ENCODE results near the gene CA5A.
"Not testable (repeated sequence)": the region's sequence is repeated elsewhere in the genome, so short reads cannot be mapped to it uniquely, and the experiment has no call there.

CA5A gene

GRCh38 chr16:87929986-87930385, 6.3 kb downstream of the CA5A start:
- H3K4me3 ChIP-seq (ENCODE audit: low read length) = no peak overlapping the region
- TF ChIP-seq ZNF274 (IDR thresholded peaks at IDR 0.05; ENCODE audit: low read depth, low read length) = no peak

- no peak for TF ChIP-seq ZNF274 (IDR thresholded peaks at IDR 0.05; ENCODE audit: low read depth, low read length)
- no peak overlapping the region for H3K4me3 ChIP-seq (ENCODE audit: low read length)
Observed at GRCh38 chr16:87927195-87927562, 9.2 kb downstream of the CA5A start.

GRCh38 chr16:87926246-87927194, 9.8 kb downstream of the CA5A start:
- no peak for TF ChIP-seq ZNF274 (IDR thresholded peaks at IDR 0.05; ENCODE audit: low read depth, low read length)
- no peak overlapping the region for H3K4me3 ChIP-seq (ENCODE audit: low read length)

GRCh38 chr16:87924811-87925670, 11.3 kb downstream of the CA5A start:
- TF ChIP-seq ZNF274 (IDR thresholded peaks at IDR 0.05; ENCODE audit: low read depth, low read length) = no peak
- no peak overlapping the region for H3K4me3 ChIP-seq (ENCODE audit: low read length)

GRCh38 chr16:87924041-87924810, 12.1 kb downstream of the CA5A start:
- no peak for TF ChIP-seq ZNF274 (IDR thresholded peaks at IDR 0.05; ENCODE audit: low read depth, low read length)
- H3K4me3 ChIP-seq (ENCODE audit: low read length) = no peak overlapping the region

GRCh38 chr16:87922250-87922871, 14.0 kb downstream of the CA5A start:
- H3K4me3 ChIP-seq (ENCODE audit: low read length) = no peak overlapping the region
- no peak for TF ChIP-seq ZNF274 (IDR thresholded peaks at IDR 0.05; ENCODE audit: low read depth, low read length)

GRCh38 chr16:87921236-87921773, 15.0 kb downstream of the CA5A start:
- no peak for TF ChIP-seq ZNF274 (IDR thresholded peaks at IDR 0.05; ENCODE audit: low read depth, low read length)

GRCh38 chr16:87919681-87919994, 16.7 kb downstream of the CA5A start:
- TF ChIP-seq ZNF274 (IDR thresholded peaks at IDR 0.05; ENCODE audit: low read depth, low read length) = no peak
- H3K4me3 ChIP-seq (ENCODE audit: low read length) = no peak overlapping the region

More at GRCh38 chr16:87921236-87921773, 15.0 kb downstream of the CA5A start:
- no peak overlapping the region for H3K4me3 ChIP-seq (ENCODE audit: low read length)

- no peak for TF ChIP-seq ZNF274 (IDR thresholded peaks at IDR 0.05; ENCODE audit: low read depth, low read length)
- no peak overlapping the region for H3K4me3 ChIP-seq (ENCODE audit: low read length)
Observed at GRCh38 chr16:87918866-87919680, 17.3 kb downstream of the CA5A start.

- no peak overlapping the region for H3K4me3 ChIP-seq (ENCODE audit: low read length)
- no peak for TF ChIP-seq ZNF274 (IDR thresholded peaks at IDR 0.05; ENCODE audit: low read depth, low read length)
Observed at GRCh38 chr16:87918338-87918737, 18.0 kb downstream of the CA5A start.

- no peak overlapping the region for H3K4me3 ChIP-seq (ENCODE audit: low read length)
- no peak for TF ChIP-seq ZNF274 (IDR thresholded peaks at IDR 0.05; ENCODE audit: low read depth, low read length)
Observed at GRCh38 chr16:87917503-87917902, 18.8 kb downstream of the CA5A start.

- TF ChIP-seq ZNF274 (IDR thresholded peaks at IDR 0.05; ENCODE audit: low read depth, low read length) = no peak
- H3K4me3 ChIP-seq (ENCODE audit: low read length) = no peak overlapping the region
Observed at GRCh38 chr16:87914812-87915211, 21.5 kb downstream of the CA5A start.

GRCh38 chr16:87914021-87914725, 22.2 kb downstream of the CA5A start:
- not testable (repeated sequence) for H3K4me3 ChIP-seq (ENCODE audit: low read length)

- H3K4me3 ChIP-seq (ENCODE audit: low read length) = not testable (repeated sequence)
Observed at GRCh38 chr16:87912691-87913090, 23.6 kb downstream of the CA5A start.

GRCh38 chr16:87911106-87911763, 25.1 kb downstream of the CA5A start:
- H3K4me3 ChIP-seq (ENCODE audit: low read length) = not testable (repeated sequence)

GRCh38 chr16:87909203-87909935, 27.0 kb downstream of the CA5A start:
- not testable (repeated sequence) for H3K4me3 ChIP-seq (ENCODE audit: low read length)
